Right lobe of liver (tissue), 6 donors: ENCODE measurements around the gene LDLRAD3. TPM values are rescaled to one million over a fixed set of nuclear protein-coding genes. Genes with fewer than 3 reads are reported as not detected.
"Not testable (repeated sequence)": the region's sequence is repeated elsewhere in the genome, so short reads cannot be mapped to it uniquely, and the experiment has no call there.

Experiments
- ATAC-seq, 4 donors: fragments of 200-7000 bp; cut with Tn5 transposase; one replicate each; pipeline ENCODE4 v1.9.1; 2020; ENCODE audit warnings: mild to moderate bottlenecking in 4 of 4, moderate library complexity in 4 of 4
- DNase-seq, 3 donors: peaks; one replicate each; pipeline ENCODE4 v3.0.0-alpha.2; 2020
- H3K27ac ChIP-seq, 3 donors: fragments of 200-600 bp; one replicate each; pipeline ENCODE4 v1.8.0; 2022
- H3K27me3 ChIP-seq, 2 donors: fragments of 200-600 bp; one replicate each; pipeline ENCODE4 v1.8.0; 2022
- H3K36me3 ChIP-seq, 4 donors: fragments of 200-600 bp; sonication (generic) in 1 of 4; one replicate each; pipeline versions ENCODE4 v1.5.1 to v1.8.0; 2017 to 2022; ENCODE audit warnings: control low read depth in 1 of 4
- H3K4me1 ChIP-seq, 4 donors: fragments of 200-600 bp; sonication (generic) in 1 of 4; one replicate each; pipeline versions ENCODE4 v1.5.1 to v1.8.0; 2017 to 2022; ENCODE audit warnings: control low read depth in 1 of 4
- H3K4me3 ChIP-seq, 3 donors: fragments of 200-600 bp; one replicate each; pipeline ENCODE4 v1.8.0; 2022
- H3K9me3 ChIP-seq, 4 donors: fragments of 200-600 bp; sonication (generic) in 1 of 4; one replicate each; pipeline versions ENCODE4 v1.5.1 to v1.8.0; 2017 to 2022; ENCODE audit warnings: control low read depth in 1 of 4
- CTCF ChIP-seq, 4 donors: fragments of 200-600 bp in 3 of 4; fragments of 450-650 bp in 1 of 4; IDR thresholded peaks; one replicate each; pipeline versions ENCODE4 v1.5.1 to v1.8.0; 2016 to 2022; ENCODE audit warnings: antibody characterized with exemption in 4 of 4, mild to moderate bottlenecking in 2 of 4
- POLR2A ChIP-seq: fragments of 450-650 bp; IDR thresholded peaks from one replicate; pipeline ENCODE4 v1.6.1; 2017; ENCODE audit warnings: antibody characterized with exemption, mild to moderate bottlenecking
- WGBS: methylation state at CpG from one replicate; pipeline ENCODE4 v1.1.6; 2018; ENCODE audit warnings: low coverage, low lambda C conversion rate; ENCODE audit not compliant: insufficient coverage; ENCODE audit errors: missing lambda C conversion rate; 5-methylcytosine and 5-hydroxymethylcytosine counted together
- intact Hi-C, 2 donors: fragments of 100-400 bp; cut with DNase I; formaldehyde crosslinking; loops; one replicate each; pipeline versions ENCODE4 v1.11.2 to v1.14.1; 2022
- total RNA-seq, 6 experiments: library from RNA; depleted of rRNA in 2 of 6; stranded (reverse); fragments of >200 nt in 2 of 6; fragmentation: NEBNext Ultra II Directional in 3 of 6; extraction: Animal tissue kit (Norgen Biotek cat#: 25700) in 3 of 6; gene quantifications; one replicate each; pipeline versions ENCODE4 v1.1.0 to v1.2.4, GENCODE V29; 2016 to 2023
- donor health status: DM: no; HTN: yes; CAD: no.
- donor health status: DM: no; HTN: no; CAD: no.
- donor health status: DM: no; HTN: no; CAD: no.
- donor health status: DM: no; HTN: yes; CAD: no.
- donor health status: DM: no; HTN: yes; CAD: no.

LDLRAD3 gene
- total RNA-seq, 6 experiments from 2014 or later, result 0.62 to 3.3 (median 2.7) TPM

- DNase-seq (no peak), ATAC-seq (no peak)
- Histone ChIP-seq H3K4me1 (no peaks in the 10 kb centered on the region), H3K9me3 (no peaks in the 10 kb centered on the region), H3K27me3 (no peaks in the 10 kb centered on the region), H3K27ac (no peak overlapping the region), H3K36me3 (no peaks in the 10 kb centered on the region), H3K4me3 (no peak overlapping the region)
- 95% methylated on average over 4 of the region's 4 CpGs for WGBS
- TF ChIP-seq CTCF (IDR thresholded peaks at IDR 0.05) (no peak), POLR2A (no peak)
- intact Hi-C loops, result no loop called here
Measured at GRCh38 chr11:36044636-36045035, 100.8 kb downstream of the LDLRAD3 start.

- WGBS, result 82% methylated on average over 3 of the region's 3 CpGs
- H3K9me3 ChIP-seq, result not testable (repeated sequence)
Measured at GRCh38 chr11:36045945-36046344, 102.1 kb downstream of the LDLRAD3 start.

GRCh38 chr11:36046932-36047331, 103.1 kb downstream of the LDLRAD3 start:
- Histone ChIP-seq H3K9me3 (no peaks in the 10 kb centered on the region), H3K4me1 (no peaks in the 10 kb centered on the region), H3K36me3 (no peaks in the 10 kb centered on the region), H3K4me3 (no peak overlapping the region), H3K27ac (no peak overlapping the region), H3K27me3 (no peaks in the 10 kb centered on the region)
- ATAC-seq (no peak), DNase-seq (no peak)
- 67% methylated on average over 1 of the region's 1 CpG for WGBS
- no peak for TF ChIP-seq CTCF (IDR thresholded peaks at IDR 0.05)
- no peak for TF ChIP-seq POLR2A
- intact Hi-C loops, result no loop called here

More at GRCh38 chr11:36045945-36046344, 102.1 kb downstream of the LDLRAD3 start:
- H3K36me3 ChIP-seq, H3K4me1 ChIP-seq, H3K27me3 ChIP-seq, ATAC-seq, intact Hi-C loops, DNase-seq, H3K27ac ChIP-seq, H3K4me3 ChIP-seq: not testable (repeated sequence)

- DNase-seq, result no peak
- H3K9me3 ChIP-seq, result no peaks in the 10 kb centered on the region
- TF ChIP-seq POLR2A, result no peak
- no peak for TF ChIP-seq CTCF (IDR thresholded peaks at IDR 0.05)
- no peak overlapping the region for H3K4me3 ChIP-seq
- no peak overlapping the region for H3K27ac ChIP-seq
- H3K27me3 ChIP-seq, result no peaks in the 10 kb centered on the region
- no peaks in the 10 kb centered on the region for H3K36me3 ChIP-seq
- intact Hi-C loops, result no loop called here
- H3K4me1 ChIP-seq, result no peaks in the 10 kb centered on the region
- ATAC-seq, result no peak
- 100% methylated on average over 2 of the region's 2 CpGs for WGBS
Measured at GRCh38 chr11:36047344-36047743, 103.5 kb downstream of the LDLRAD3 start.

GRCh38 chr11:36048496-36049247, 104.8 kb downstream of the LDLRAD3 start:
- TF ChIP-seq POLR2A (no peak), CTCF (IDR thresholded peaks at IDR 0.05) (no peak)

More at GRCh38 chr11:36048496-36049247, 104.8 kb downstream of the LDLRAD3 start:
- WGBS, result 66% methylated on average over 5 of the region's 5 CpGs
- H3K27ac ChIP-seq, result no peak overlapping the region
- no peaks in the 10 kb centered on the region for H3K9me3 ChIP-seq
- H3K36me3 ChIP-seq, result no peaks in the 10 kb centered on the region
- no peak for ATAC-seq
- intact Hi-C loops, result no loop called here
- no peaks in the 10 kb centered on the region for H3K27me3 ChIP-seq
- H3K4me3 ChIP-seq, result no peak overlapping the region
- H3K4me1 ChIP-seq, result no peaks in the 10 kb centered on the region
- DNase-seq, result no peak
